ENCODE measurements around the gene GCFC2.

The GCFC2 gene

GRCh38 chr2:75621228-75621627 is 89.5 kb downstream of the GCFC2 start:
- DNase-seq = no peak

GRCh38 chr2:75619956-75620740 is 90.6 kb downstream of the GCFC2 start:
- DNase-seq = no peak

- DNase-seq = no peak
Observed at GRCh38 chr2:75616933-75617332, 93.8 kb downstream of the GCFC2 start.

- DNase-seq = no peak
Observed at GRCh38 chr2:75616406-75616805, 94.3 kb downstream of the GCFC2 start.

GRCh38 chr2:75614162-75614651 is 96.5 kb downstream of the GCFC2 start:
- DNase-seq = no peak

GRCh38 chr2:75612862-75613243 is 97.9 kb downstream of the GCFC2 start:
- DNase-seq = no peak

Measured in KG1 (cell line).